ENCODE data around the gene LRP8.

- TF ChIP-seq EP300 (IDR thresholded peaks at IDR 0.05) (no peak), CTCF (IDR thresholded peaks at IDR 0.05) (no peak)
These were observed 32.6 kb downstream of the LRP8 start for GRCh38 chr1:53295295-53295694.

Measured in gastroesophageal sphincter (tissue), 3 donors.